Measurements from ENCODE around the gene ZNRF3.

The ZNRF3 gene

GRCh38 chr22:29093501-29094300, 210.3 kb downstream of the ZNRF3 start:
- ATAC-seq, result no peak

DNA sequence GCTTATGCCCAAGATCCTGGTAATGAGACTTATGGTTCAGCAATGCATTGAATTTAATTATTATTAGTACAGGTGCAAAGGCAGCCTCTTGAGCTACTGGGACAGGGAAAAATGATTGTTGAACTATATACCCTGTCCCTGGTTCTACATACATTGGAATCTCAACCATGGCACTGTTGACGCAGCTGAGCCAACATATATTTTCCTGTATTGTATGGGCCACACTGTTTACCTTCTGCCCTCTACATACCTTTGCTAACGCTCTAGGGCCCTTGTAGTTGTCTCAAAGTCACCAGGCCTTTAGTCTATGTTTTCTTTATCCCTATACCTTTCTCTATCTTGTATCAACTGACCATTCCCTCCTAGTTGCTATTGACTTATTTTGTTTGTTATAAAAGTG, 212.1 kb downstream of the ZNRF3 start:
- no peak for ATAC-seq

DNA sequence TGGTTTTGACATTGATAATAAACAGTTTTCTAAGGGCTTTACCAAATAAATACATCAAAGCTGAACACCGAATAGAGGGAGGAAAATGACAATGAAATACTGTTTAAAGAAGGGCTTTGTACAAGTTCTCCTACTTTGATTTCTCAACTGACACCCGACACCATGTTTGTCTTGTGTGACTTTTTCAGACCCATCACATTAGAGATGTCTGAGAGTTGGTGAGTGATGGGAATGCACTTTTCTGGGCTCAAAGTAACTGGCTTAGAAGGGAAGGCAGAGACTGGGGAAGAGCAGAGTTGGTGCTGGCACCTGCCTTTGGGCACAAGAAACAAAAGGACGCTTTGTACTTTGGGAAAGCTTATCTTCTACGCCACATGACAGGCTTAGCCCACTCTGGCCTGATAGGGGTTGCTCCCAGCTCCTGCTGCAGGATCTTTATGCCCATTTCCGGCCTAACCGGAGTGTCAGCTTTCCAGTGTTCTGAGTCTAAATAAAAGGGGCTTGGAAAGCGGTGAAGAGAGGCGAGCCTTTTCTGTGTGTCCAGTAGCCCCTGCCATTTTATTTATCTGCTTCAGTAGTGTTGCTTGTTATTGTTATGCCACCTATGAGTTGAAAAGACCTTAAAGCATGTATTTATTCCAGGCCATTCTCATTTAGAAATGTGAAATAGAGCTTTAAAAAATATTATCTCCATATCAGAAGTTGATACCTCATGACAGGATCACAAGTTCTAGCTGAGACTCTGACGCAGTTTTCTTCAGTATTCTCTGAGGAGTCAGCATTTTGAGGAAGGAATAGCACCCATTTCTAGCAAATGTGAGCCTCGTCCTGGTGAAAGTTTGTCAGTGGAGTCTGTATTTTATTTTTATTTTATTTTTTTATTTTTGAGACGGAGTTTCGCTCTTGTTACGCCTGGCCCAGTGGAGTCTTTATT, 213.6 kb downstream of the ZNRF3 start:
- ATAC-seq, result no peak

DNA sequence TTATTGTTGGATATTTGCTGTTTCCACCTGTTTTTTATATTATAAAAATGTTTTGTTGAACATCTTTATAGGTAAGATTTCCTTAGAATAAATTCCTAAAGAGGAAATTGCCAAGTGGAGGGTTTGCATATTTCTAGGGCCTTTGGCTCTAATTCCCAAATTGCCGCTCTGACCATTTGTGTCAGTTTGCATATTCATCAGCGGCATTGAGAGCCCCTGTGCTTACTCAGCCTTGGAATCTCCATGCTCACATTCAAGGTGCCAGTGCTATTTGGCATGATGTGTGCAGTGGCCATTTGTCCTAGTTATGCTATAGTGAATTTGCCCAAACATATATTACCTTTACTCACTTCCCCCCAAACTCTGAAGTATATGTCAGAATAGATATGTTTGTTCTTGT, 214.9 kb downstream of the ZNRF3 start:
- ATAC-seq, result no peak

- ATAC-seq, result no peak
Measured at GRCh38 chr22:29102300-29102699, 218.9 kb downstream of the ZNRF3 start.

GRCh38 chr22:29103121-29103520, 219.7 kb downstream of the ZNRF3 start:
- no peak for ATAC-seq

DNA sequence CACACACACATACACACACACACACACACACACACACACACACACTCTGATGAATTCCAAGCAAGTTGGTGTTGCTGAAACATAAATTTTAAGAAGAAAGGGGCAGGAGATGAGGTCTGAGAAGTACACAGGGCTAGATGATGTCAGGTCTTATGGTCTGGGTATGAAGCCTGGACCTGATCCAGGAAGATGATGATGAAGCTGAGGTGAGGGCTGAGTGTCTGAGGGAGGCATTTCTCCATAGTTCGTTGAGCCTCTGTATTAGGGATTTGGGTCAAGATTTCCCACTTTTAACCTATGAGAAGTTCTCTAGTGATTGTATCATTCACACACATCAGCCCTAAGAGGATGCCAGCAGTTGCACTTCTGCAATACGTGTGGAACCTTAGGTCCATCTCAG, 222.1 kb downstream of the ZNRF3 start:
- ATAC-seq, result no peak

- ATAC-seq, result no peak
Measured at GRCh38 chr22:29106839-29107238, 223.5 kb downstream of the ZNRF3 start.

Measured in activated CD4-positive, CD25-positive, alpha-beta regulatory T cell treated with anti-CD3 and anti-CD28 coated beads, Interleukin-2, amount 50 U/mL, for 24 hours (primary cell).